Ovary (tissue), 3 donors: ENCODE results near the gene SH3BGRL3.

Experiments
- EP300 ChIP-seq: sonication (generic); formaldehyde crosslinking; IDR thresholded peaks from one replicate; pipeline ENCODE4 v1.6.1; 2017; ENCODE audit warnings: antibody characterized with exemption
- POLR2A ChIP-seq: fragments of 450-650 bp; IDR thresholded peaks from one replicate; pipeline ENCODE4 v1.6.1; 2017; ENCODE audit warnings: antibody characterized with exemption, mild to moderate bottlenecking, moderate library complexity
- TF ChIP-seq, protein P1 (sequence below), 3 donors: fragments of 450-650 bp in 2 of 3; fragments of 200-600 bp in 1 of 3; IDR thresholded peaks; one replicate each; pipeline versions ENCODE4 v1.5.1 to v1.8.0; 2016 to 2022; ENCODE audit warnings: antibody characterized with exemption in 3 of 3, mild to moderate bottlenecking in 1 of 3
- donor health status: DM: no; HTN: no; CAD: no.

DNA sequence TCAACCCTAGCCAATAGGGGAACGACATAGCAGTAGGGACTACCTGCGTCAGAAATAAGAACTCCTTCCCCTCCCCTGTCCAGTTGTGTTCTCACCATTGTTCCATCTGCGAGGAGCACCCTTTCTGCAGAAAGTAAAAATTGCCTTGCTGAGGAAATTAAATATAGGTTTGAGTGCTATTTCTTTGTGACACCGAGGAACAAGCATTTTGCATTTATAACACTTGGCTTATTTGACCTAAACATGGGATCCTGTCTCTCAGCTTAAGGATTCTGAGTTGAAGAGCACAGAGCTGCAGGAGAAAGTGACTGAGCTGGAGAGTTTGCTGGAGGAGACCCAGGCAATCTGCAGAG, 10.7 kb upstream of the SH3BGRL3 start:
- TF ChIP-seq, protein P1, sequence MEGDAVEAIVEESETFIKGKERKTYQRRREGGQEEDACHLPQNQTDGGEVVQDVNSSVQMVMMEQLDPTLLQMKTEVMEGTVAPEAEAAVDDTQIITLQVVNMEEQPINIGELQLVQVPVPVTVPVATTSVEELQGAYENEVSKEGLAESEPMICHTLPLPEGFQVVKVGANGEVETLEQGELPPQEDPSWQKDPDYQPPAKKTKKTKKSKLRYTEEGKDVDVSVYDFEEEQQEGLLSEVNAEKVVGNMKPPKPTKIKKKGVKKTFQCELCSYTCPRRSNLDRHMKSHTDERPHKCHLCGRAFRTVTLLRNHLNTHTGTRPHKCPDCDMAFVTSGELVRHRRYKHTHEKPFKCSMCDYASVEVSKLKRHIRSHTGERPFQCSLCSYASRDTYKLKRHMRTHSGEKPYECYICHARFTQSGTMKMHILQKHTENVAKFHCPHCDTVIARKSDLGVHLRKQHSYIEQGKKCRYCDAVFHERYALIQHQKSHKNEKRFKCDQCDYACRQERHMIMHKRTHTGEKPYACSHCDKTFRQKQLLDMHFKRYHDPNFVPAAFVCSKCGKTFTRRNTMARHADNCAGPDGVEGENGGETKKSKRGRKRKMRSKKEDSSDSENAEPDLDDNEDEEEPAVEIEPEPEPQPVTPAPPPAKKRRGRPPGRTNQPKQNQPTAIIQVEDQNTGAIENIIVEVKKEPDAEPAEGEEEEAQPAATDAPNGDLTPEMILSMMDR (IDR thresholded peaks at IDR 0.05): no peak
- TF ChIP-seq POLR2A: no peak
- no peak for TF ChIP-seq EP300
